HG03432 (cell line): Measurements from ENCODE around the gene CCR8.
A peak's percentile ranks its signal among the peaks of the same experiment; 100 is the strongest.
"Not testable (repeated sequence)": the region's sequence is repeated elsewhere in the genome, so short reads cannot be mapped to it uniquely, and the experiment has no call there.

Experiments used
- ATAC-seq: cut with Tn5 transposase; IDR thresholded peaks from one replicate; pipeline ENCODE4 v1.9.1; 2021; ENCODE audit warnings: mild to moderate bottlenecking, moderate library complexity; ENCODE audit not compliant: unreplicated experiment

The CCR8 gene

DNA sequence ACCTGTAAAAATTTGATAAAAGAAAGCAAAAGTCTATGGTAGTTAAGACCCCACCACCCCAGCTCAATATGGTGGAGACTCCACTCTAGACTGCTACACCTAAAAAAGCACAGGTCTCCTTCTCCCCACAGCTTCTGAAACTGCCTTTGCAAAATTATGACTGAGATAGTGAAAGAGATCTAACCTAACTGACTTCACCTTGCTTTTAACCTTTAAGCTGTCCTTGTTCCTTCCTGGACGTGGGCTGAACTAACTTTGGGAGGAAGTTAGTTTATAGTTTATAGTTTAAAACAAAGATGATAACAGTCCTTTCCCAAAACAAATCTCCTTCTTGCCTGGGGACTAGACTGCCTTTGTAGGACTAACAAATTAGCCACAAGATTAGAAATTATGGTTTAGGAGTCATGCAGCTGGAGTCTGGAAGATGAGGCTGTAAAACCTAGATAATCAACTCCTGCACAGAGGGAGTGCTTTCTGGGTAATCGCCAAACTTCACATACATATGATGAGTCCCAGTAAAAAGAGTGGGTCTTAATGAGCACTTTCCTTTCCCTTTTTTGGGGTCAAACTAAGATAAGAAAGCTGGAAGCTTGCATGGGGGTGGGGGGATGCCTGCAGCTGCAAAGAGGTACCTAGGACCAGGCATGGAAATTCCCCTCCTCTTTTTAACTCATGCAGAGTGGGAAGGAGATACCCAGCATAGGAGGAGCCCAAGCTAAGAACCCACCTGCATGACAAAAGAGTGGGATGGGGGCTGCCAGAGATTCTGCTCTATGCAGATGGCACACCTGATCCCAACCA lies 17.5 kb downstream of the CCR8 start:
- peak; percentile 86 for ATAC-seq

DNA sequence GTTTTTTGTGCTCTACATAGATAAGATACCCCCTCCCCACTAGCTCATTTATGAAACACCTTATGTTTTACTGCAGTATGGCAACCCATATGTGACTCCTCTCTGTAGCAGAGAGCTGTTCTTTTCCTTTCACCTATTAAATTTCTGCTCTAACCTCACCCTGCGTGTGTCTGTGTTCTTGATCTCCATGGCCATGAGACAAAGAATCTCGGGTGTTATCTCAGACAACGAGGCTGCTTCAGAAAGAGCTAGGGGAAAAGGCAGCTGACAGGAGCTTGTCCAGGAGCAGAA lies 18.0 kb downstream of the CCR8 start:
- ATAC-seq = peak; percentile 12

- no peak for ATAC-seq
Observed at GRCh38 chr3:39349080-39349479, 19.6 kb downstream of the CCR8 start.

GRCh38 chr3:39350714-39351113 lies 21.2 kb downstream of the CCR8 start:
- ATAC-seq = no peak

GRCh38 chr3:39351134-39351533 lies 21.6 kb downstream of the CCR8 start:
- ATAC-seq = not testable (repeated sequence)

- not testable (repeated sequence) for ATAC-seq
Observed at GRCh38 chr3:39353168-39353927, 23.8 kb downstream of the CCR8 start.

- no peak for ATAC-seq
Observed at GRCh38 chr3:39358333-39358732, 28.8 kb downstream of the CCR8 start.

- ATAC-seq = peak; percentile 66
Observed at GRCh38 chr3:39361252-39361927, 31.9 kb downstream of the CCR8 start.

- ATAC-seq = no peak
Observed at GRCh38 chr3:39362192-39362591, 32.7 kb downstream of the CCR8 start.

DNA sequence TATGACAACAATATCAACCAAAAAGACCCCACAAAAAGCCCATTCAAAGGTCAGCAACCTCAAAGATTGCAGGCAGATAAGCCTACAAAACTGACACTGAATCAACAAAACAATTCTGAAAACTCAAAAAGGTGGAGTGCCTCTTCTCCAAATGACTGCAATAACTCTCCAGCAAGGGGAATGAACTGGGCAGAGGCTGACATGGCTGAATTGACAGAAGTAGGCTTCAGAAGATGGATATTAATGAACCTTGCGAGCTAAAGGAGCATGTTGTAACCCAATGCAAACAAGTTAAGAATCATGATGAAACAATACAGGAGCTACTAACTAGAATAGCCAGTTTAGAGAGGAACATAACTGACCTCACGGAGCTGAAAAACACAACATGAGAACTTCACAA lies 33.3 kb downstream of the CCR8 start:
- no peak for ATAC-seq

- not testable (repeated sequence) for ATAC-seq
Observed at GRCh38 chr3:39370450-39370849, 40.9 kb downstream of the CCR8 start.

DNA sequence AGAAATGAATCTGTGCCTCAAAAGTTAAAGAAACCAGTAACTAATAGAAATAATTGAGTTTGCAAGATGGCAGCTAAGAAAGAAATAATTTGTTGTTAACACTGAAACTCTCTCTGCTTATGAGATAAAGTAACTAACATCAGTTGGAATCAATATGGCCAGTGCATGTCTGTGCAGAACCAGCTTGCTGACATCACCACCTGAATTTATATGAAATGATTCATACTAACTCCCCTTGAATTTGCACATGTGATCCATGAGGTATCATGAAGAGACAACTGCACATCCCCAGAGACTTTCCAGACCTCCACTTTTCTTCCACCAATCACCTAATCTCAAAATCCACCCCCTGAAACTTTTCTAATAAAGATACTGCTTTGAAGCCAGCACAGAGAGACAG lies 43.3 kb downstream of the CCR8 start:
- ATAC-seq = no peak

- ATAC-seq = no peak
Observed at GRCh38 chr3:39376959-39377634, 47.6 kb downstream of the CCR8 start.

DNA sequence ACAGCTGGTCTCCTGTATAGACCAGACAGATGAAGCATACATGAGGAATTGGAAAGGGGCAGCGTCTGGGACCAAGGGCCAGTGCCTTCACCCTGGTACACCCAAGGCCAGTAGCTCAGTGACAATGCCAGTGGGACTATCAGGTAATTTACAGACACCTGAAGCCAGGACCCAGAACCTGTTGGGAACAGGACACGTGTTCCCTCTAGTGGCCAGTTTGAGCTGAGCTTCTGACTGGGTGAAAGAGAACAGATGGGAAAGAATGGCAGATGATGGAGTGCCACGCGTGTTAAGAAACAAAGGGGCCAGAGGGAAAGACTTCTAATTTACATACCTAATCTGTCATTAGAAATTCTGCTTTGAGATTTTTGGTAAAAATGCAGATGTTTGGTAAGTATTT lies 48.6 kb downstream of the CCR8 start:
- ATAC-seq = peak; percentile 73

DNA sequence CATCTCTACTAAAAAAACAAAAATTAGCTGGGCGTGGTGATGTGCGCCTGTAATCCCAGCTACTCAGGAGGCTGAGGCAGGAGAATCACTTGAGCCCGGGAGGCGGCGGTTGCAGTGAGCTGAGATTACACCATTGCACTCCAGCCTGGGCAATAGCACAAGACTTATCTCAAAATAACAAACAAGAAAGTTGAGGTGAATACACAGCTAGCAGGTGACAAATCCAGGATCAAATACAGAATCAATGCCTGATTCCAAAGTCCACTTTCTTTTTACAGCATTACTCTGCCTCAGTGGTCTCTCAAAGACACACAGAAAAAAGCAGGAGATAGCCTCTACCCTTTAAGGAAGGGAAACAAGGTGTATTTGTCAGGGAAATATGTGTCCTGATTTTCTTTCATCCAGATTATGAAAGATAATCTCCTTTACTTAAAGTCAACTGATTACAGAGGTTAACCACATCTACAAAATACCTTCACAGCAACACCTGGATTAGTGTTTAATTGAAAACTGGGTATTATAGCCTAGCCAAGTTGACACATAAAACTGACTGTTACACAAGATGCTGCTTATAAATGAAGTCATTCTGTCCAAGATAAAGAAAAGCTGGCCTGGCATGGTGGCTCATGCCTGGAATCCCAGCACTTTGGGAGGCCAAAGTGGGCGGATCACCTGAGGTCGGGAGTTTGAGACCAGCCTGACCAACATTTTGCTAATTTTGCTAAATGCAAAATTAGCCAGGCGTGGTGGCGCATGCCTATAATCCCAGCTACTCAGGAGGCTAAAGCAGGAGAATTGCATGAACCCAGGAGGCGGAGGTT lies 49.7 kb downstream of the CCR8 start:
- ATAC-seq = no peak

DNA sequence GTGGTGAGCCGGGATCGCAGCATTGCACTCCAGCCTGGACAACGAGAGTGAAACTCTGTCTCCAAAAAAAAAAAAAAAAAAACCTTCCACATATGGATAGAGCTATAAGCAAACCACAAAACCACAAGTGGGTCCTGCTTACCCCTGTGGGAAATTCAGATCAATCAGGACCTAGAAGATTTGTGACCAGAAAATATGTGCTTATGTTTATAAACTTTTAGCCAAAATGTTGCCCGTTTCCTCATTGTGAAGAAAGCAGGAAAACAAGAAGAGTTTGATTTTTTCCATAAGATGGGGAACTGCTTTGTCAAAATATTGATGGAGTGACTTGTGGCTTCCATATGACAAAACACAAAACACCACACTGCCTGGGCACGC lies 50.3 kb downstream of the CCR8 start:
- no peak for ATAC-seq

- ATAC-seq = no peak
Observed at GRCh38 chr3:39381432-39381831, 51.9 kb downstream of the CCR8 start.
